GM12865 (cell line): Measurements from ENCODE around the gene ZNF526.

ENCODE experiments used
- DNase-seq: peaks from one replicate; pipeline ENCODE4 v3.0.0; 2010; ENCODE audit warnings: low read depth
- H3K4me3 ChIP-seq: 2 replicates; pipeline ENCODE4 v1.5.1; 2011; ENCODE audit warnings: mild to moderate bottlenecking, low read depth, low read length, control low read depth
- TF ChIP-seq, protein P1 (sequence below): IDR thresholded peaks from 2 replicates; pipeline ENCODE4 v1.5.1; 2011; ENCODE audit warnings: low read length, control low read depth, low read depth, inconsistent platforms; ENCODE audit not compliant: insufficient read depth; ENCODE audit errors: missing control alignments

Gene ZNF526

DNA sequence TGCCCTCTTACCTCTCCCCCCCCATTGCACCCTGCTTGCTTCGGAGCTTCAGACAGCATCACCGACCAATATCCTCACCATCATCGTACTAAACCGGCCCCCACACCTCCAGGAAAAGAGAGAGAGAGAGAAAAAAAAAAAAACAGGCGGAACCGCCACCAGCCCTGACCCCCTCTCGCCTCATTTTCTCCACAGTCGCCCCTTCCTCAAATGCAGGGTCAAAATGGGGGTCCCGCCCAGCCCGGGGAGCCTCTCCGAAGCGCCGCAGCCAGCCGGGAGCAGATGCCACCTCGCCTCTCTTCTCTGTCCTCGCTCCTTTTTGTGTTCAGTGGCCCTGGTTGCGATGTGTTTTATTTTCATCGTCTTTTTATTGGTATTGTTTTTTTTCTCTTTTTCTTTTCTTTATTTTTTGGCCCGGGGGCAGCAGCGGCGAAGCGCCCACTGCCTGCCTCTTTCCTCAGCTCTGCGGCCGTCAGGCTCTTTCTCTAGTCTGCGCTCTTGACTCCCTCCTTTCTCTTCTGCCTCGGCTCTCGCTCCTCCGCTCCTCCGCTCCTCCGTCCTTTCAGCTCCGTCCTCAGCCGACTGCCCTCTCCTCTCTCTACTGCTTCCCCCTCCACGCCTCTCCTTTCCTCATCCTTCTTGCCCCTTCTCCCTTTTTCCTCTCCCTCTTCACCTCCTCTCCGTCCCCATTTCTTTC, 44.0 kb upstream of the ZNF526 start:
- TF ChIP-seq, protein P1, sequence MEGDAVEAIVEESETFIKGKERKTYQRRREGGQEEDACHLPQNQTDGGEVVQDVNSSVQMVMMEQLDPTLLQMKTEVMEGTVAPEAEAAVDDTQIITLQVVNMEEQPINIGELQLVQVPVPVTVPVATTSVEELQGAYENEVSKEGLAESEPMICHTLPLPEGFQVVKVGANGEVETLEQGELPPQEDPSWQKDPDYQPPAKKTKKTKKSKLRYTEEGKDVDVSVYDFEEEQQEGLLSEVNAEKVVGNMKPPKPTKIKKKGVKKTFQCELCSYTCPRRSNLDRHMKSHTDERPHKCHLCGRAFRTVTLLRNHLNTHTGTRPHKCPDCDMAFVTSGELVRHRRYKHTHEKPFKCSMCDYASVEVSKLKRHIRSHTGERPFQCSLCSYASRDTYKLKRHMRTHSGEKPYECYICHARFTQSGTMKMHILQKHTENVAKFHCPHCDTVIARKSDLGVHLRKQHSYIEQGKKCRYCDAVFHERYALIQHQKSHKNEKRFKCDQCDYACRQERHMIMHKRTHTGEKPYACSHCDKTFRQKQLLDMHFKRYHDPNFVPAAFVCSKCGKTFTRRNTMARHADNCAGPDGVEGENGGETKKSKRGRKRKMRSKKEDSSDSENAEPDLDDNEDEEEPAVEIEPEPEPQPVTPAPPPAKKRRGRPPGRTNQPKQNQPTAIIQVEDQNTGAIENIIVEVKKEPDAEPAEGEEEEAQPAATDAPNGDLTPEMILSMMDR: no peak
- no peak for DNase-seq
- no peak overlapping the region for H3K4me3 ChIP-seq

DNA sequence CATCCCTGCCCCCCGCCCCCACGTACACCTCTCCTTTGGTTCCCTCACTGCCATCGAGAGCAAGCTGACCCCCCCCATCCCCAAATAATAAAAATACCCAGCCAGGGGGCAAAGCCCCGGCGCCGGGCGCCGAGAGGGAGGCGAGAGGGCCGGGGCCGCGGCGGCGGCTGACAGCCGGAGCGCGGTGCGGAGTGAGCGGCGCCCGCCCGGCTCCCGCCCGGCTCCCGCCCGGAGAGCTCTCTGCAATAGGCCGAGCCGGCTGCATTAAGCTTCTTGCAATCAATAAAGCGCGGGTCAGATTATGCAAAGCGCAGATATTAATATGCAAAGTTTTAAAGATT, 43.5 kb upstream of the ZNF526 start:
- no peak for DNase-seq
- no peak overlapping the region for H3K4me3 ChIP-seq
- TF ChIP-seq, protein P1: no peak

DNA sequence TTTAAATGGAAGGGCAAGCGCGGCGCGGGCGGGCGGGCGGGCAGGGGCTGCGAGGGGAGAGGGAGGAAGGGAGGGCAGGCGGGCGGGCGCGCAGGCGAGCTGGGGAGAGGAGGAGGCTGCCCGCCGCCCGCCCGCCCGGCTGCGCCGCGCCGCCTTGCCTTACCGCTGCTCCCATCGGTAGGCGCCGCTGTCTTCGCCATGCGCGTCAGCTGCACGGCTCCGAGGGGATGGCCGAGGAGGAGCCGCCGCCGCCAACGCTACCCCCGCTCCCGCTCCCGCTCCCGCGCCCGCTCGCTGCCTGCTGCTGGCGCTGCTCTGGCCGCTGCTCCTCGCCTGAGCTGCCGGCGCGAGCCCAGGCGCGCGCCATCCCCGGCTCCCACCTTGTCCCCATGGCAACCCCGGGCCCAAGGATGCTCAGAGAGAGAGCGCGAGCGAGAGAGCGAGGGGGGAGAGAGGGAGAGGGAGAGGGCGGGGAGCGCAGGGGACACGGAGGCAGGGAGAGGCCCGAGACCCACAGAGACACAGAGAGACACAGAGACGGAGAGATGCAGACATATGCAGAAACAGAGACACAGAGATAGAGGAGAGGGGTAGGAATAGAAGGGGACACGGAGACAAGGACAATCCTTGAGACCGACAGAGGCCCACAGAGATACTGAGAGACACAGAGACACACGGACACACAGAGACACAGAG, 43.0 kb upstream of the ZNF526 start:
- peak; percentile 67 for DNase-seq
- TF ChIP-seq, protein P1: peak; percentile 36
- H3K4me3 ChIP-seq: no peak overlapping the region; the same call in 1 of the 2 replicates

DNA sequence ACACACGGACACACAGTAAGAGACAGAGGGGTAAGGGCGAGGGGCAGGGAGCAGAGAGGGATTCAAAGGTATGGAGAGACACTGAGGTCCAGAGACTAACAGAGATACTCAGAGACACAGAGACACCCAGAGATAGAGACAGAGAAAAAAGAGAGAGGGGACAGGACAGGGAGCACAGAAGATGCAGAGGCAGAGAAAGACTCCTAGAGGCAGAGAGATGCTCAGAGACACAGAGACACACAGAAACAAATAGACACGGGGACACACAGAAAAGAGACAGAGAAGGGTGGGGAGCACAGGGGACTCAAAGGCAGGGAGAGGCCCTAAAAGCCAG, 42.5 kb upstream of the ZNF526 start:
- no peak for DNase-seq
- H3K4me3 ChIP-seq: no peak overlapping the region
- TF ChIP-seq, protein P1: no peak

DNA sequence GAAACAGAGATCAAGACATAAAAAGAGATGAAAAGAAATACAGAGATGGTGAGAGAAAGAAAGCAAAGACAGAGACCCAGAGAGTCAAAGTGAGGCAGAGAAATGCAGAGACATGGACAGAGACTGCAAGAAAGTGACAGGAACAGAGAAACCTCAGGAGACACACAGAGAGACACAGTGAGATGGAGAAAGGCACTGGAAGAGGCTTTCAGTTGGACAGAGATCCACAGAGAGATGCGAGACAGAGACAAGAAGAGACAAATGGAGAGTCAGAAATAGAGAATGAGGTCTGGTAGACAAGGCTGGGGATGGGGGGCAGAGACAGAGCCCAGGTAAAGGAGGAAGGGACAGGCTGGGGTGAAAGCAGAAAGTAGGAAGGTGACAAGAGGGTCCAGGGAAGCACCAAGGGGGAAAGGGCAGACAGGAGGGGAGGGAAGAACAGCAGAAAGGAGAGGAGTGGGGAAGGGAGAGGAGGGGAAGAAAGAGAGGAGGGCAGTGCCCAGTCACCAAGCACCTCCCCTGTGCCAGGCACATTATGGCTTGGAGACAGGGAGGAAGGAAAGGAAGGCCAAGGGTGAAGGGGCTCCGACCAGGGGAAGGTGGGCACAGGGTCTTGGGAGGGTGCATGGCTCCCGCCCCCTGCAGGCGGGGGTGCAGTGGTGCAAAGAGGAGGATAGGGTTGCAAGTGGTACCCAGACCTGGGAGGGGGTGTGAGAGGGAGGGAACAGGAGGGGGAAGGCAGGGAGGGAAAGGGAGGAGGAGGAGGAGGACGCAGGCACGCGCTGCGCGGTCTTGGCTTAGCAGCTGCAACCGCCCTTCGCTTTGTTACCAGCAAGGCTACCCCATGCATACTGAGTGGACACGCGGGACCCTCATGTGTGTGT, 41.1 kb upstream of the ZNF526 start:
- DNase-seq: peak; percentile 22
- H3K4me3 ChIP-seq: no peak overlapping the region
- TF ChIP-seq, protein P1: peak; percentile 47

DNA sequence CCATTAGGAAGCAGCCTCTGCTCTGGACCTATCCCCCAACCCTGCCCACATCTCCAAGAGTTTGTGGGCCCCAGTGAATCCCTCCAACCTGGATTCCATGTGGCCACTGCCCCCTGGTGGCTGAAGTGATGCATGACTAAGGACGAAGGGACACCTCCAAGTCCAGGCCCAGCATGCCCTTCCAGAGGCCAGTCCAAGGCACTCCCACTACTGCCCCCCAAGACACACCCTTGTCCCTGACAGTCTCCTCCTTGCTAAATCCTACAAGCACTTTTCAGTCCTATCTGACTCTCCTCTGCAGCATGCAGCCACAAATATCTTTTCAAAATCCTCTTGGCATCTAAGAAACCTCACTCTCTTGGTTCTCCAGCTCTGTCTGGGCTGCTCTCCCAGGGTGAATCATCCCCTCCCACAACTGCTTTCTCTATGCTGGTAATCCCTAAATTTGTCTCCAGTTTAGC, 35.7 kb upstream of the ZNF526 start:
- DNase-seq: peak; percentile 81
- TF ChIP-seq, protein P1: peak; percentile 89
- H3K4me3 ChIP-seq: no peak overlapping the region
